Pulmonary artery endothelial cell (primary cell): Measurements from ENCODE around the gene PRSS57. TPM values are rescaled to one million over a fixed set of nuclear protein-coding genes. Genes with fewer than 3 reads are reported as not detected.

Experiments
- DNase-seq: peaks from one replicate; pipeline ENCODE4 v3.0.0-alpha.2; 2011; ENCODE audit warnings: low read depth, low spot score
- total RNA-seq: library from RNA; depleted of rRNA; stranded (reverse); fragments of >200 nt; gene quantifications from 2 replicates; pipeline ENCODE4 v1.2.3, GENCODE V29; 2014

Gene PRSS57
- total RNA-seq, 1 donor from 2014 or later, result 0.07 TPM

GRCh38 chr19:638906-639252 is 56.4 kb downstream of the PRSS57 start:
- DNase-seq, result no peak

Other genes starting within 250 kb of the PRSS57 start
- 3.5 and 4.7 TPM in 2 replicates for gene SHC2, start 234.4 kb downstream of the PRSS57 start, total RNA-seq
- 0.07 TPM in 2 replicates for gene MADCAM1, start 199.0 kb downstream of the PRSS57 start, total RNA-seq
- 24.2 and 39.6 TPM in 2 replicates for gene TPGS1, start 188.0 kb downstream of the PRSS57 start, total RNA-seq
- gene CDC34, start 163.7 kb downstream of the PRSS57 start, total RNA-seq, result 97.0 and 108 TPM in 2 replicates
- not detected in 2 replicates for gene GZMM, start 151.4 kb downstream of the PRSS57 start, total RNA-seq
- gene BSG, start 122.9 kb downstream of the PRSS57 start, total RNA-seq, result 237 and 352 TPM in 2 replicates
- 0.32 and 0.79 TPM in 2 replicates for gene HCN2, start 105.6 kb downstream of the PRSS57 start, total RNA-seq
- gene POLRMT, start 61.9 kb downstream of the PRSS57 start, total RNA-seq, result 28.1 and 32.7 TPM in 2 replicates
- 0.07 TPM in 1 of 2 replicates, not detected in the other for gene FGF22, start 55.6 kb downstream of the PRSS57 start, total RNA-seq
- 34.3 and 38.1 TPM in 2 replicates for gene RNF126, start 32.2 kb downstream of the PRSS57 start, total RNA-seq
- gene FSTL3, start 19.1 kb downstream of the PRSS57 start, total RNA-seq, result 18.5 and 32.6 TPM in 2 replicates
- 14.3 and 23.0 TPM in 2 replicates for gene PALM, start 13.5 kb upstream of the PRSS57 start, total RNA-seq
- 0.04 TPM in 1 of 2 replicates, not detected in the other for gene MISP, start 55.7 kb upstream of the PRSS57 start, total RNA-seq
- gene PTBP1, start 102.0 kb upstream of the PRSS57 start, total RNA-seq, result 198 and 241 TPM in 2 replicates
- gene PLPPR3, start 126.5 kb upstream of the PRSS57 start, total RNA-seq, result 0.07 and 0.33 TPM in 2 replicates
- not detected in 2 replicates for gene AZU1, start 132.4 kb upstream of the PRSS57 start, total RNA-seq
- gene PRTN3, start 145.5 kb upstream of the PRSS57 start, total RNA-seq, result not detected in 2 replicates
- not detected in 2 replicates for gene ELANE, start 156.9 kb upstream of the PRSS57 start, total RNA-seq
- gene CFD, start 164.2 kb upstream of the PRSS57 start, total RNA-seq, result 0.49 and 3.6 TPM in 2 replicates
- gene MED16, start 197.7 kb upstream of the PRSS57 start, total RNA-seq, result 22.9 and 27.0 TPM in 2 replicates
- not detected in 2 replicates for gene RNU6-9, start 198.0 kb upstream of the PRSS57 start, total RNA-seq
- gene R3HDM4, start 217.8 kb upstream of the PRSS57 start, total RNA-seq, result 22.8 and 29.1 TPM in 2 replicates
- gene KISS1R, start 221.9 kb upstream of the PRSS57 start, total RNA-seq, result not detected in 2 replicates
- gene ARID3A, start 230.6 kb upstream of the PRSS57 start, total RNA-seq, result 8.0 and 9.6 TPM in 2 replicates